ENCODE results near the gene RABL2B.

The RABL2B gene

GRCh38 chr22:50722716-50723428 is 60.6 kb downstream of the RABL2B start:
- DNase-seq (ENCODE audit: low spot score), result no peak

GRCh38 chr22:50722048-50722701 is 61.3 kb downstream of the RABL2B start:
- no peak for DNase-seq (ENCODE audit: low spot score)

- no peak for DNase-seq (ENCODE audit: low spot score)
Observed at GRCh38 chr22:50721257-50721844, 62.1 kb downstream of the RABL2B start.

- DNase-seq (ENCODE audit: low spot score), result no peak
Observed at GRCh38 chr22:50720301-50721256, 62.9 kb downstream of the RABL2B start.

- DNase-seq (ENCODE audit: low spot score), result no peak
Observed at GRCh38 chr22:50719814-50720300, 63.6 kb downstream of the RABL2B start.

GRCh38 chr22:50718352-50718709 is 65.1 kb downstream of the RABL2B start:
- no peak for DNase-seq (ENCODE audit: low spot score)

GRCh38 chr22:50717709-50718351 is 65.6 kb downstream of the RABL2B start:
- no peak for DNase-seq (ENCODE audit: low spot score)

Data from CD4-positive, alpha-beta T cell treated with Interleukin-6 at 100 ng/mL for 8 hours (primary cell).